Kidney (tissue), 14 donors: Measurements from ENCODE around the gene EIF4G3. TPM values are rescaled to one million over a fixed set of nuclear protein-coding genes. Genes with fewer than 3 reads are reported as not detected.
"Not testable (repeated sequence)": the region's sequence is repeated elsewhere in the genome, so short reads cannot be mapped to it uniquely, and the experiment has no call there.

Experiments
- DNase-seq, 5 donors: peaks; one replicate each; pipeline ENCODE4 v3.0.0-alpha.2; 2013 to 2020
- FAIRE-seq: peaks from 2 replicates; lab custom pipeline; 2012; peaks lifted over from hg19 to GRCh38; lab: Jason Lieb, UNC
- H3K27ac ChIP-seq, 2 donors: one replicate each; pipeline ENCODE4 v1.7.0; 2013; ENCODE audit warnings: low read depth in 2 of 2, low read length in 2 of 2, inconsistent platforms in 1 of 2
- H3K27me3 ChIP-seq: one replicate; pipeline ENCODE4 v1.7.1; 2013; ENCODE audit warnings: low read length, inconsistent platforms; ENCODE audit not compliant: control insufficient read depth, insufficient read depth
- H3K36me3 ChIP-seq, 3 donors: one replicate each; pipeline versions ENCODE4 v1.7.0 to v1.7.1; 2013; ENCODE audit warnings: low read length in 3 of 3, control low read depth in 1 of 3, inconsistent platforms in 1 of 3; ENCODE audit not compliant: insufficient read depth in 3 of 3, control insufficient read depth in 2 of 3
- H3K4me1 ChIP-seq, 3 donors: one replicate each; pipeline versions ENCODE4 v1.7.0 to v1.7.1; 2013; ENCODE audit warnings: low read length in 3 of 3, inconsistent platforms in 1 of 3, low read depth in 1 of 3; ENCODE audit not compliant: control insufficient read depth in 2 of 3, insufficient read depth in 2 of 3
- H3K4me3 ChIP-seq, 3 donors: one replicate each; pipeline versions ENCODE4 v1.7.0 to v1.8.1; 2013; ENCODE audit warnings: low read length in 3 of 3, control low read depth in 1 of 3, inconsistent platforms in 1 of 3
- H3K9ac ChIP-seq, 3 donors: one replicate each; pipeline versions ENCODE4 v1.7.0 to v1.7.1; 2013; ENCODE audit warnings: low read length in 3 of 3, control low read depth in 1 of 3, inconsistent platforms in 1 of 3
- H3K9me3 ChIP-seq, 3 donors: one replicate each; pipeline versions ENCODE4 v1.7.0 to v1.7.1; 2013; ENCODE audit warnings: low read length in 3 of 3, control low read depth in 1 of 3, inconsistent platforms in 1 of 3; ENCODE audit not compliant: control insufficient read depth in 2 of 3, insufficient read depth in 1 of 3
- intact Hi-C: fragments of 100-400 bp; cut with DNase I; formaldehyde crosslinking; loops from one replicate; pipeline ENCODE4 v1.11.1; 2022
- polyA plus RNA-seq: library from polyadenylated mRNA; stranded (reverse); fragments of 350-450 nt; fragmentation: Illumina TruSeq; extraction: RNeasy Lipid Tissue Mini Kit (QIAGEN cat#74804); gene quantifications from one replicate; pipeline ENCODE4 v1.2.3, GENCODE V29; 2014; ENCODE audit warnings: low read depth, low replicate concordance; ENCODE audit not compliant: insufficient read depth
- total RNA-seq: library from RNA; stranded (reverse); fragmentation: NEBNext Ultra II Directional; extraction: Animal tissue kit (Norgen Biotek cat#: 25700); gene quantifications from one replicate; pipeline ENCODE4 v1.2.1, GENCODE V29; 2021
- TF ChIP-seq, protein P1 (sequence below): IDR thresholded peaks from 3 replicates; pipeline ENCODE4 v1.5.1; 2012; ENCODE audit warnings: mild to moderate bottlenecking, moderate library complexity, borderline replicate concordance; ENCODE audit not compliant: insufficient read depth; ENCODE audit errors: extremely low read depth
- donor health status: control.
- donor health status: control.
- donor health status: control.
- donor health status: control.
- donor health status: control.
- donor health status: DM: yes; HTN: yes; CAD: no.
- donor health status: Normal renal cell carcinoma (clear cell type).

EIF4G3 gene
- total and polyA plus RNA-seq, 2 donors from 2014 or later: 14.8 to 61.6 TPM

DNA sequence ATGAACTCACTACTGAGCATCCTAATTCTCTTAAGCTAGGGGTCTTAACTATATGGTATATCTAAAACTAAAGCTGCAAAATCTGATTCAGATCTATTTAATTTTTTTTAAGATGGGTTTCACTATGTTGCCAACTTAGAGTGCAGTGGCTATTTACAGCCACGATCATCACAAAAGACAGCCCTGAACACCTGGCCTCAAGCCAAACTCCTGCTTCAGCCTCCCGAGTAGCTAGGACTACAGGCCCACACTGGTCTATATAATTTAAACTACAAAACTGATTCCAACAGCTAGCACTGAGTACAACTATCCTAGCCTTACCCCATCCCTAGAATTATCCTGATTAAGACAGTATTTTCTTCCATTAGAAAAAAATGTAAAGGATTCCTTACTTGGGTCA lies 37.1 kb downstream of the EIF4G3 start:
- no peak for DNase-seq
- TF ChIP-seq, protein P1, sequence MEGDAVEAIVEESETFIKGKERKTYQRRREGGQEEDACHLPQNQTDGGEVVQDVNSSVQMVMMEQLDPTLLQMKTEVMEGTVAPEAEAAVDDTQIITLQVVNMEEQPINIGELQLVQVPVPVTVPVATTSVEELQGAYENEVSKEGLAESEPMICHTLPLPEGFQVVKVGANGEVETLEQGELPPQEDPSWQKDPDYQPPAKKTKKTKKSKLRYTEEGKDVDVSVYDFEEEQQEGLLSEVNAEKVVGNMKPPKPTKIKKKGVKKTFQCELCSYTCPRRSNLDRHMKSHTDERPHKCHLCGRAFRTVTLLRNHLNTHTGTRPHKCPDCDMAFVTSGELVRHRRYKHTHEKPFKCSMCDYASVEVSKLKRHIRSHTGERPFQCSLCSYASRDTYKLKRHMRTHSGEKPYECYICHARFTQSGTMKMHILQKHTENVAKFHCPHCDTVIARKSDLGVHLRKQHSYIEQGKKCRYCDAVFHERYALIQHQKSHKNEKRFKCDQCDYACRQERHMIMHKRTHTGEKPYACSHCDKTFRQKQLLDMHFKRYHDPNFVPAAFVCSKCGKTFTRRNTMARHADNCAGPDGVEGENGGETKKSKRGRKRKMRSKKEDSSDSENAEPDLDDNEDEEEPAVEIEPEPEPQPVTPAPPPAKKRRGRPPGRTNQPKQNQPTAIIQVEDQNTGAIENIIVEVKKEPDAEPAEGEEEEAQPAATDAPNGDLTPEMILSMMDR: no peak
- H3K9me3 ChIP-seq: no peaks in the 10 kb centered on the region
- H3K27me3 ChIP-seq: no peaks in the 10 kb centered on the region
- no peak overlapping the region for H3K27ac ChIP-seq
- no peak overlapping the region for H3K9ac ChIP-seq
- no peaks in the 10 kb centered on the region for H3K36me3 ChIP-seq
- intact Hi-C loops: no loop called here
- peaks cover 0 to 5% (median 0%) of the 10 kb centered on the region in 3 donors for H3K4me1 ChIP-seq
- no peak for FAIRE-seq
- H3K4me3 ChIP-seq: no peak overlapping the region

DNA sequence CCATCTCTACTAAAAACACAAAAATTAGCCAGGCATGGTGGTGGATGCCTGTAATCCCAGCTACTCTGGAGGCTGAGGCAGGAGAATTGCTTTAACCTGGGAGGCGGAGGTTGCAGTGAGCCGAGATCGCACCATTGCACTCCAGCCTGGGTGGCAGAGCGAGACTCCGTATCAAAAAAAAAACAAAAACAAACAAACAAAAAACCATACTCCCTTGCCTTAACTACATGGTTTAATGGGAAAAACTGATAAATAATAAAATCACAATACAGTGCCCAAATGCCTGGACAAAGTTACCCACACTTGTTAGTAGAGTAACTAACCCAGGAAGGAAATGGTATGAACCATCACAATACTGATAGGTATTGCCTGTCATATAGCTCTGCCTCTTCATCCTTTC lies 40.4 kb downstream of the EIF4G3 start:
- DNase-seq, H3K27ac ChIP-seq, H3K36me3 ChIP-seq, H3K27me3 ChIP-seq, H3K9ac ChIP-seq, FAIRE-seq, intact Hi-C loops, H3K9me3 ChIP-seq, H3K4me3 ChIP-seq, H3K4me1 ChIP-seq: not testable (repeated sequence)

DNA sequence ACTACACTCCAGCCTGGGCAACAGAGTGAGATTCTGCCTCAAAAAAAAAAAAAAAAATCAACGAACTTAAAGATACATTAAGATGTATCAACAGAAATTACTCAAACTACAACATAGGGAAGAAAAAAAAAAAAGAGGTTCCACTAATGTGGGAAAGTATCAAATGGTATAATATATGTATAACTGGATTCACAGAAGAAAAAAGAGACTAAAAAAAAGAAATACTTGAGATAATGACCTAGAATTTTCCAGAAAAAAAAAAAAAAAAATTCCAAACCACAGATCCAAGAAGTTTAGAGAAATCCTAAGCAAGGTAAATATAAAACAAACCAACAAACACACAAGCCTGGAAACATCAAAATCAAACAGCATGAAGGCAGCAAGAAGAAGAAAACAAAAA lies 45.5 kb downstream of the EIF4G3 start:
- TF ChIP-seq, protein P1: no peak
- Histone ChIP-seq H3K36me3 (no peaks in the 10 kb centered on the region), H3K27ac (no peak overlapping the region), H3K4me3 (no peak overlapping the region), H3K9me3 (no peaks in the 10 kb centered on the region), H3K27me3 (no peaks in the 10 kb centered on the region), H3K9ac (no peak overlapping the region), H3K4me1 (no peaks in the 10 kb centered on the region)
- intact Hi-C loops: no loop called here
- peak; percentile 30 for FAIRE-seq
- no peak for DNase-seq

DNA sequence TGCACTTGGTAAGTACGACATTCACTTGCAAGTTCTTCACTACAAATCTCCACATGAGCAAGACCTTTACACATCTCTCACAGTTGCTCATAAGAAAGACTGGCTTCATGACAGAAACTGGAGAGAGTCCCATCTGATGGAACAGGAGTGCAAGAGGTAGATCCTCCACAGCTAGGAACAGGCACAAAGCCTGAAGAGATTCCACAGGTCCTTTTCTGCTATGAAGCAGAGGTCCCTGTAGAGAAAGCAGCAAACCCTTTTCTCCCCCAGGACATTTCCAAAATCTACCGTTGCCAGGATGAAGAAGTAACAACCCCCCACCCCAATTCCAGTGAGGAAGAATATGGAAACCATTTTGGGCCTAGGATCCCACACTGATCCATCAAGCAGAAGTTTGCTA lies 47.3 kb downstream of the EIF4G3 start:
- DNase-seq: no peak
- FAIRE-seq: no peak
- intact Hi-C loops: no loop called here

More for the DNA sequence above, 47.3 kb downstream of the EIF4G3 start:
- no peaks in the 10 kb centered on the region for H3K27me3 ChIP-seq
- H3K4me3 ChIP-seq: no peak overlapping the region
- no peaks in the 10 kb centered on the region for H3K9me3 ChIP-seq
- no peaks in the 10 kb centered on the region for H3K36me3 ChIP-seq
- H3K4me1 ChIP-seq: no peaks in the 10 kb centered on the region
- H3K27ac ChIP-seq: no peak overlapping the region
- TF ChIP-seq, protein P1: no peak
- H3K9ac ChIP-seq: no peak overlapping the region
